HG03378 (cell line): ENCODE data around the gene SSX2IP.
"Not testable (repeated sequence)": the region's sequence is repeated elsewhere in the genome, so short reads cannot be mapped to it uniquely, and the experiment has no call there.

Experiments
- ATAC-seq: cut with Tn5 transposase; IDR thresholded peaks from one replicate; pipeline ENCODE4 v1.9.1; 2021; ENCODE audit warnings: mild to moderate bottlenecking, moderate library complexity; ENCODE audit not compliant: unreplicated experiment

The SSX2IP gene, protein sequence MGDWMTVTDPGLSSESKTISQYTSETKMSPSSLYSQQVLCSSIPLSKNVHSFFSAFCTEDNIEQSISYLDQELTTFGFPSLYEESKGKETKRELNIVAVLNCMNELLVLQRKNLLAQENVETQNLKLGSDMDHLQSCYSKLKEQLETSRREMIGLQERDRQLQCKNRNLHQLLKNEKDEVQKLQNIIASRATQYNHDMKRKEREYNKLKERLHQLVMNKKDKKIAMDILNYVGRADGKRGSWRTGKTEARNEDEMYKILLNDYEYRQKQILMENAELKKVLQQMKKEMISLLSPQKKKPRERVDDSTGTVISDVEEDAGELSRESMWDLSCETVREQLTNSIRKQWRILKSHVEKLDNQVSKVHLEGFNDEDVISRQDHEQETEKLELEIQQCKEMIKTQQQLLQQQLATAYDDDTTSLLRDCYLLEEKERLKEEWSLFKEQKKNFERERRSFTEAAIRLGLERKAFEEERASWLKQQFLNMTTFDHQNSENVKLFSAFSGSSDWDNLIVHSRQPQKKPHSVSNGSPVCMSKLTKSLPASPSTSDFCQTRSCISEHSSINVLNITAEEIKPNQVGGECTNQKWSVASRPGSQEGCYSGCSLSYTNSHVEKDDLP

DNA sequence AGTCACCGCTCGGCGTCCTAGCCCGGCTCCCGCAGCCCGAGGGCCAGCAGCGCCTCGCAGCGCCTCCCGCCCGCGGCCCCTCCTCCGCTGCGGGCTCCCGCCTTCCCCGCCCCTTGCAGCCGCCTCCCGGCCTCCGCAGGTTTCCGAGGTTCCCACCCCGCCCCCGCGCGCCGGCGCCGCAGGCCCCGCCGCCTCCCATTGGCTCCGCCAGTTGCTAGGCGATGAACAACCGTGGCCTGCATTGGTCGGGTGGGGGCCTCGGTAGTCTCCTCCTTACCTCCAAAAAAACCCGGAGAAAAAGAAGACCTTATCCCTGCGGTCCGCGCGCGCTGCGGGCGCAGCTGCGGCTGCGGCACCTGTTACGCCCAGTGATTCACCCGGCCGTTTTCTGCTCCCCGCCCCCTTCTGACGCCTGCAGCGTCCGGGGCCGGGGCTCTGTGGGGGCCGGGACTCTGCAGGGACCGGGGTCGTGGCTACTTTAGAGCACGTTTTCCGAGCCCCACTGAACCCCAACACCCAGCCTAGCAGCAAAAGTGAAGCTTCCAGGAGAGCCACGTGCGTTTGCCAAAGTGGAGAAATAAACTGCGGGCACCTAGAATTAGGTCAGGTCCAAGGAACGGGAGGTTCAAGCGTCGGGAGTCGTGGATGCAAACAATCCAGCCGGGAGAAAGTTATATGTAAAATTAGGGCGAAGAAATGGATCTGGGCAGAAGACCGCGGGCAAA, at the start of gene SSX2IP:
TSS of gene SSX2IP (minus strand) at position 65 of the 725 bp plus-strand sequence. CDS start 19,242 bp downstream, outside the sequence.
- peak; percentile 91 for ATAC-seq

DNA sequence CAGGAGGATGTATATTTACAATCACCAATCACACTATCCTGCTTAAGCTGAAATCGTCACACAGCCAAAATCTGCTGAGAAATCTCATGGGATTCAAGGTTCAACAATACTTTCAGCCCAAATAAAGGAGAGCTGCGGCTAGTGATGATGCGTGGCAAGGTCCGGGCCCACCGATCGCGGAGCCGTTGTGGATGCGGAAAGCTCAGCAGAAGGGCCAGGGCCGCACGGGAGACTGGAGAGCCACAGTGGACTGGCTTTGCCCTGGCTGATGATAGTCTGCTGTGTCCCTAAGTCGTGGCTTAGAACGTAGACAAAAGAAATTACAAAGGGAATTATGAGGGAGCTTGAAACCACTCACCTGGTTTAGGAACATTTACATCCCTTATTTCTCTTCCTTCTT, 48.0 kb upstream of the SSX2IP start:
- no peak for ATAC-seq

DNA sequence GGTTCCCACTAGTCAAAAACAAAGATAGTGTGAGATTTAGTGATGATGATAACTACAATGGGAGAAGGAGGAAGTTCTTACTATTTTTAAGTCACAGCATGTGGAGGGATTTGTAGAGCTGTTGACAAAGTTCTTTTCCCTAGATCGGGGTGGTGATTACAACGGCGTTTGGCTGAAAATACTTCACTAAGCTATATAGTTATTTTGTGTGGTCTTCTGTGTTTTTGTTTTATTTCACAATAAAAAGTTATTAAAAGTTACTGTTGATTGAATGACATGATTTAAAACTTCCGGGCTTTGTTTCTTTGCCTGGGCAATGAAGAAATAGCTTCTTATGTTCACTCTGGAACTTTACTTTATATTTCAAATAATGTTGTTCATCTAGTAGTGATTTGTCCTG, 47.3 kb upstream of the SSX2IP start:
- ATAC-seq, result no peak

DNA sequence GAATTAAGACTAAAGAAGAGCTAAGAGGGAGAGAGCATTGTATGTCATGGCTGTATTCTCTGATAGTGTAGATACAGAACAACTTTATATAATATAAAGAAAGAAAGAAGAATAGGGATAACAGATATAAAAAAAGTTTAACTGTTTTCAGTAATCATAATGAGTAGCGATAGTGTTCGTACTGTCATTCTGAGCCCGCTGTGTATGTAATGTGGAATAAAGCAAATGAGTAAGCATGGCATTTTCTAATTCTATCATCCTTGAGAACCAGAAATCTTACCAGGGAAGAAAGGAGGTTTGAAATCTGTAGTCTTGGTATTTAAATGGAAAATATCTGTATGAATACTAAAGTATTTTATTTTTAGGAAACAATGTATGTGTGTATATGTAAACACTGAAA, 46.7 kb upstream of the SSX2IP start:
- ATAC-seq, result no peak

DNA sequence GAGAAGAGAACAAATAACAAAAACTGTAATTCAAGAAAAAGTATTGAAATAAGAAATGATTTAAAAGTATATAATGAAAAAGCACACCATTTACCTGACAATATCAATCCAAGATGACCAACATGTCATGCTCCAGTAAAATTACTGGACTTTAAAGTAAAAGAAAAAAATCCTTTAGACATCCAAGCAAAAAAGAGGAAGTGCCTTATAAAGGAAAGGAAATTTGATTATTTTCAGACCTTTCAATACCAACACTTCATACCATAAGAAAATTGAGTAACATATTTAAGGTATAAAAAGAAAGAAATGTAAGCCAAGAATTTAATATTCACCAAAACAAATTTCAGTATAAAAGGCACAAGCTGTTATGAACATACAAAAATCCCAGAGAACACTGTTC, 46.2 kb upstream of the SSX2IP start:
- ATAC-seq, result no peak

DNA sequence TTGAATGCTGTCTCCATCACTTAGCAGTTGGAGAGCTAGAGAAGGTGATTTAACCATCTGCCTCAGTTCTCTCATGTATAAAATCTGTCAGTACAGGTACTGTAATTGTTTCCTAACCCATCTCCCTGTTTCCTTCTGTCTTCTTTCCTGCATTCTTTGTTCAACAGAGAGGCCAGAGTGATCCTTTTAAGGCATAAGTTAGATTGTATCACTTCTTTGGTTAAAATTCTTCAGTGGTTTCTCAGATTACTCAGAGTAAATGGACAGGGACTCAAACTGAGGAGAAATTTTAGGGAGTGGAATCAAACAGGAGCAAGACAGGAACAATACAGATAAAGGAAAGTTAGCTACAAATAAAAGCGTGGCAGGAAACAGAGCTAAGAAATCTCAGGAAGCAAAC, 45.2 kb upstream of the SSX2IP start:
- ATAC-seq, result no peak

DNA sequence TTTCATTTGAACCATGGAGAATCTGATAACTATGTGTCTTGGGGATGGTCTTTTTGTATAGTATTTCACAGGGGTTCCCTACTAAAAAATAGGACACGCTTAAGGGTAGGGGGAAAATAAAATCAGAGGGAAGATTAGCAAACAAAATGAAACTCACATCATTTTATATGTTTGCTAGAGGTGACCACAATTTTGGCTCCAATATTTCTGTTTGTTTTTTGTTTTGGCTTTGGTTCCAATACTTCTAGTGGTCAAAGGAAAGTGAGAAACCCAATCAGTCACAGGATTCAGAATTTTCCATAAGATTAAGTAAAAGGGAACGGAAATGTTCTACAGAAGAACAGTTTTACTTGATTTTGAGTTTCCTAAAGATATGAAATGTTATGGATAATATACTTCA, 42.3 kb upstream of the SSX2IP start:
- no peak for ATAC-seq

DNA sequence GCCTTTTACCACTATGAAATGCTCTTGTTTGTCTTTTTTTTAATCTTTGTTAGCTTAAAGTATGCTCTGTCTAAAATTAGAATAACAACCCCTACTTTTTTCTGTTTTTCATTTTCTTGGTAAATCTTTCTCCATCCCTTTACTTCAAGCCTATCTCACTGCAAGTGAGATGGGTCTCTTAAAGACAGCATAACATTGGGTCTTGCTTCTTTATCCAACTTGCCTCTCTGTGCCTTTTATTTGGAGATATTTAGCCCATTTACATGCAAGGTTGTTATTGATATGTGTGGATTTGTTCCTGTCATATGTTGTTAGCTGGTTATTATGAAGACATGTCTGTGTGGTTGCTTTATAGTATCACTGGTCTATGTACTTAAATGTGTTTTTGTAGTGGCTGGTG, 41.3 kb upstream of the SSX2IP start:
- no peak for ATAC-seq

DNA sequence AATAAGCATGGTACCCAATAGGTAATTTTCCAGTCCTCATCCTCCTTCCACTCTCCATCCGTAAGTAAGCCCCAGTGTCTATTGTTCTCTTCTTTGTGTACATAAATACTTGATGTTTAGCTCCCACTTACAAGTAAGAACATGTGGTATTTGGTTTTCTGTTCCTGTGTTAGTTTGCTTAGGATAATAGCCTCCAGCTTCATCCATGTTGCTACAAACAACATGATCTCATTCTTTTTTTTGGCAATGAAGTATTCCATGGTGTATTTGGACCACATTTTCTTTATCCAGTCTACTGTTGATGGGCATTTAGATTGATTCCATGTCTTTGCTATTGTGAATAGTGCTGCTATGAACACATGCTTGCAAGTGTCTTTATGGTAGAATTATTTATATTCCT, 37.5 kb upstream of the SSX2IP start:
- not testable (repeated sequence) for ATAC-seq

DNA sequence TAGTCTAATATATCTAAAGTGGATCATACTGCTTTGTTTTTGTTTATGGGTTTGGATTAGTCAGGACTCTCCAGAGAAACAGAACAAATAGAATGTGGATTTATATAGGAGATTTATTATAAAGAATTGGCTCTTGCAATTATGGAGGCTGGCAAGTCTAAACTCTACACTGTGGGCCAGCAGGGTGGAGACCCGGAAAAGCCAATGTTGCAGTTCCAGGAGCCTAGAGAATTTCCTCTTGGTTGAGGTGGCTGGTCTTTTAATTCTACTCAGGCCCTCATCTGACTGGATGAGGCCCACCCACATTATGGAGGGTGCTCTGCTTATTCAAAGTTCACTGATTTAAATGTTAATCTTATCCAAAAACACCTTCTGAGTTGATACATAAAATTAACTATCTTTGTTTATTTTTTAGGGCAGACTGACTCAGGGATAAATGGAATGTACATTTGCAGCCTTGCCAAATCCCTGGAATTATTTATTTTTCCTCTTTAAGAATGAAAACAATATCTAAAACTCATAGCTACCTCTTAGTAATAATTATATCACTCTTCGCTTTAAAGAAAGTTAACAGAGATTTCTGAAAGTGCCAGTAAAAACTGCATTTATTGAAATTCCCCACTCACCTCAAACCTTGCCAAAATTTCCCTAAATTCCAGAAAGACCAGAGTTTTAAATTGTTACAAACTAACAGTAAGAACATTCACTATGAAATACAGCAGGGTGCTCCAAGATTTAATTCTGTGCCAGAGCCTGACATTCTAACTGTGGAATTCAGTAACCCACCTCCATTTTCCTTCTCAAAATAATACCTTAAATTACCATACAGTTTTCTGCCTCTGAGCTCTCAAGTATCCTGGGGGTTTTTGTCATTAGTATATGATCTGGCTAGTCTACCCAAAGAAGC, 36.6 kb upstream of the SSX2IP start:
- no peak for ATAC-seq

DNA sequence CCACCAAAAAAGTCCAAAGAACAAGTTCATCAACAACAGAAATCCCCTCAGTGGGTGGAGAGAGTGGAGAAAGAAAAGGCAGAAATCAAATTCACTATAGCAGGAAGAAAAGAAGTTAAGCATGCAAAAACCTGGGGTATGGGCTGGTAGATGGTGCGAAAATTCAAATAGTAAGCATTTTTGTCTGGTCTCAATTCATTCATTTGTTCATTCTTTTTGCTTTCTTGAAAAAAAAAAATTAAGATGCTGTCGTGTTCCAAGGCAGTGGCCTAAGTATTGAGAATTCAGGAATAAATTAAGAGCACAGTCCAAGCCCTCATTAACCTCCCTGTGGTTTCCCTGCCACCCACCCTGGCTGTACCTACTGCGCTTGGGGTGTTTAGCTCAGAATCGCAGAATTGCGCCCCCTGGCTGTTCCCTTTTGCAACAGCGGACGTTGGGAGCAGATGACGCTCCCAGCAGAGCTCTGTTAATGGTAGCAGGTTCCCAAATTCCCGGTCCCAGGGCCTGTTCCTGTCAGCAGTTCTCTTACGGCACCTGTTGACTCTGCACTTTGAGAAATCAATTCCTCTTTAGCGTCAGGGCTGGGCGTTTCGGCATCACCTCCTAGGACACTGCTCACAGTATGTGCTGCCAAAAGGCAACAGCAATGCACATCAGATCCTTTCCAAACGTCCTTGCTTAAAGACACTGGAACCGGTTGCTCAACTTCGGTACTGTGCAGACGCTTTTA, 34.0 kb upstream of the SSX2IP start:
- no peak for ATAC-seq

DNA sequence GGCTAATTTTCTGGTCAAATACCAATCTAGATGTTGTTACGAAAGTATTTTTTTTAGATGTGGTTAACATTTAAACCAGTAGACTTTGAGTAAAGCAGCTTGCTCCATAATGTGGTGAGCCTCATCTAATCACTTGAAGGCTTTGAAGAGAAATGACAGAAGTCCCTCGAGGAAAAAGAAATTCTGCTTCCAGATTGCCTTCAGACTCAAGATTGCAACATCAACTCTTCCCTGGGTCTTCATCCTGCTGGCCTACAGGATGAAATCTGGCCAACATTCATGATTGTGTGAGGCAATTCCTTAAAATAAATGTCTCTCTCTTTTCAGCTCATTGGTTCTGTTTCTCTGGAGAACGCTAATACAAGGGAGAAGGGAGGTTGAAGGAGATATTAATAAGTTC, 32.5 kb upstream of the SSX2IP start:
- no peak for ATAC-seq

DNA sequence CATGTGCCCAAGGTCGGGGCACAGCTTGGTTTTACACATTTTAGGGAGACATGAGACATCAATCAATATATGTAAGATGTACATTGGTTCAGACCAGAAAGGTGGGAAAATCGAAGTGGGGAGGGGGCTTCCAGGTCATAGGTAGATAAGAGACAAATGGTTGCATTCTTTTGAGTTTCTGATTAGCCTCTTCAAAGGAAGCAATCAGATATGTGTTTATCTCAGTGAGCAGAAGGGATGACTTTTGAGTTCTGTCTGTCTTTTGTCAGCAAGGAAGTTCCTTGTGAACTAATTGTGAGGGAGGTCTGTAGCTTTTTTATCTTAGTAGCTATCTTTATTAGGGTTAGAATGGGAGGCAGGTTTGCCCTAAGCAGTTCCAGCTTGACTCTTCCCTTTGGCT, 31.6 kb upstream of the SSX2IP start:
- not testable (repeated sequence) for ATAC-seq

DNA sequence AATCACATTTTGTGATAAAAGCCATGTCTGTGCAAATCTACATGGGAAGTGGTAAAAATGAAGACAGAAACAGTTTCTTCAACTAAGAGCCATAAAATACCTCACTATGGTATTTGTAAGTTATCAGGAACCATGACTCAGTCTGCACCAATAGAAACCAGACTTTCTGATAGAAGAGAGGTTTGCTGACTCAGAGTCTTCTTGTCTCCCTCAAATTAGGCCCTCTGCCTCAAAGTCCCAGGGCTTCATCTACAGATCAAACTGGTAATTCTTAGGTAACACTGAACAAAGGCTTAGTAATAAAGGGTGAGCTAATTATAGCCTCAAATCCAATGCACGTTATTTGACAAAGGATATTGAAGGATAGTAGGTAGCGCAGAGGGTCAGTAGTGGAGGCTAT, 30.9 kb upstream of the SSX2IP start:
- ATAC-seq, result no peak

DNA sequence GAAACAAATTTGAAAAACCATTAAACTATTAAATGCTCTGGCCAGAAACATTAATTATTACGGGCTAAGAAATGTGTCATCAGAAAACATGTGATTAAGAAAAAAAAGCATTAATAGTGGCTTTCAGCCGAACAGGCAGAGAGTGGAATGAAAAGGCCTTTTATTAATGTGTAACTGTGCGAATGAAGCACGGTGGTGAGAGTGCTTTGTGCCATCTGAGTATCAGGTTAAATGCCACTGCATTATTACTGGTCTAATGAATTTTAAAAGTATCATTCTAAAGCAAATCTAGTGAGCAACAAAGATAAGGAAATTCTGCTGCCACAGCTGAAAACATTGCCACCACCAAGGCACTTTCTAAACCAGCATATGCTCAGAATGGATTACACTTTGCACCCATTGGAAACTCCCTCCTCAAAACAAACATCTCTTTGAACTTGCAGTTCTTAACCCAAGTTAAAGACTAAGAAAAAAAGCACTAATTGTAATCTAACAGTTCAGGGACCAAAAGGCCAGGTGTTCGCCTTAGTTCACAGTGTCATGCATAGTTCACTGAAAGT, 30.0 kb upstream of the SSX2IP start:
- ATAC-seq, result peak; percentile 63

DNA sequence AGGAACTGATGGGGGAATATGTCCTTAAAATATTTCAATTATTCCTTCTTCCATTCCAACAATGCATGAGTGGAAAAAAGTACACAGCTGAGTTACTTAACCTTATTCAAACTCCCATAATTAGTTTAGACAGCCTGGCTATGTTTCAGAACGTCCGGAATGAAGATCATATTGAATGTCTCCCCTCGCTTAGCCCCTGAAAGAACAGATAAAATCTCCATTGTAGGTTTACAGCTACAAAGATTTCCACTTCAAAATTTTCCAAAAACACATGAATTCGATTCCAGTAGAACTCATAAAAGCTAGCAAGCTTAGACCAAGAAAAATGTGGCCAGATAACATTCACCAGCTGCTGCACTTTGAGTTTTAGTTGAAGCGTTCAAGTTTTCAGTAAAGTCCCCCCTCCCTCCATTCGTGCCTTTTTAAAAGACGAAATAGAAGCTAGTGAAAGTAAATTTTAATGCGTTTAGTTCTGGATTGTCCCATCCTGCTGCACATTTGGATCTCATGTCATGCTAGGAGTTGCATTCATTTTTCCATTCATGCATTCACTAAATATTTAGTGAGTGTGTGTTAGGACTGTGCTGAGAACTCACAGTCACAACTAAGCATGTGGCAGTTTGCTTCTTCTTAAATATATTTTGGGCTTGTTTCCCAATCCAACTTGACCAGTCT, 29.4 kb upstream of the SSX2IP start:
- ATAC-seq, result no peak

DNA sequence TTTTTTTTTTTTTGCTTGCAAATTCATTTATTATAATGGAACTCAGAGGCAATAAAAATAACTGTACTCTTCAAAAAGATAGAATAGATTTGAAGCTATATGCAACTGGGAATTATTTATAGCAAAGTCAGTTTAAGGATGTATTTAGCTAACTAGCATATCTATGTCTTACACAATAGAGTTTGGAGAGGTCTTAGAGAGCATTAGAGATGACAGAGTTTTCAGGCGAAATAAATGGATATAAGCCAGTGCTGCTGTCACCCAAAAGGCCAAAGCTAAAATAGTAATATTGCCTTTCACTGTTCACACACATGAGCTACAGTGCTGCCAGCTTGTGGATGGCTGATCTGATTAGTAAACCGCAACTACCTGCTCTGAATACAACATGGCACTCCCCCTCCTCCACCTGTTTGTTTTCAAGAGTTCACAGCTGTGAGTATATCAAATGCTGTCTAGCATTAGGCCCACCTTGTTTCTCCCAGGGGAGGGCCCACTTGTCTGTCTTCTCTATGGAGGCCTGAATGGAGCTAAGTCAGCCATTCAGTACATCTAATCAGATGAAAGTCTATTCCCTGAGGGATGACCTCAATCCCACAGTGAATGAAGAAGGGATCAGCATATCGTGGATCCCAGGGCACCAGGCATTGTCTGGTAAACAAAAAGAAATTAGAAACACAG, 25.2 kb upstream of the SSX2IP start:
- ATAC-seq, result no peak

DNA sequence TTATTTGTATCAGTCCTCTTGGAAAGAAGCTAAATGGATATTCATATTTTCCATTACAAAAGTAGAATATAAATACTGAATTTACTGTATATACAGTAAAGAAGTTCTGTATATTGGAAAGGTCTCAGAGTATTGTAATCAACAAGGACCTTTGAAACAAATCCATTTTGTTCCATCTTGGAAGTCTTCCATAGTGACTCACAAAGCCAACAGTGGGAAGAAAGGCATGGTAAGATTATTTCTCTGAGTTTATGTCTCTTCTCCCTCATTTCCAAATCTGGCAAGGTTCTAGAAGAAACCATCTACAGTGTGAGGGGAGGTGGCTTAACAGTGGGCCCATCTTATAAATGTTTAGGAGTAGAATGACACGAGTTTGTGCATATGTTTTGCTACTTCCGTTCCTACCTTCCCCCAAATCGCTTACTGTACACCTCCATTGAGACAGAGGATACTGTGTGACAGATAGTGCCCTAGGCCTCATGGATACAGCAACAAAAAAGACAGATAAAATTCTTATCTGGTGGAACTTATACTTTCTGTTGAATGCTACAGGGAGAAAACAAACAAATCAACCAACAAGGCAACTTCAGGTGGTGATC, 22.1 kb upstream of the SSX2IP start:
- ATAC-seq, result no peak
